Measurements from ENCODE around the gene BCOR. TPM values are rescaled to one million over a fixed set of nuclear protein-coding genes. Genes with fewer than 3 reads are reported as not detected.

Gene BCOR
- total RNA-seq, 1 experiment from 2014 or later = 0.68 TPM

DNA sequence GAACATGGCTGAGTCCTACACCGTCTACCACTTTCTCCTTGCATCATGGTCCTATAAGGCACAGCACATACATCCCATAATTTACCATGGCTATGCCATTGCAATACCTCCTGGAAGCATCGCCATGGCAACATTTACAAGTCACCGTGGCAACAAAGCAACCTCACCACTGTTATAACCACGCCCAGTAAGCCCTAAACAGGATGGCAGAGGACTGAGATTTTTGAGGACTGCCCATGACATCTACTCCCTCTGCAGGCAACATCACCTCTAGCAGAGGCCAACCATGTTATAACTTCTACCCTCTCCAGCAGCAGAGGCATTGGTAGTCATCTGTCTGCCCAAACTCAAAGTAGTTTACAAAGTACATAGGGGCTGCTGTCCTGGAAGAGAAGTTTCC is 29.7 kb downstream of the BCOR start:
- ChIA-PET POLR2A (ENCODE audit: unreplicated experiment) (no interaction called here), CTCF (no interaction called here)
- no peaks in the 10 kb centered on the region for H3K4me1 ChIP-seq (replicated peaks; ENCODE audit: insufficient read depth)
- no peak overlapping the region for H2AFZ ChIP-seq
- H3K79me2 ChIP-seq (ENCODE audit: low read depth) = no peaks in the 10 kb centered on the region
- H3K4me3 ChIP-seq = no peak overlapping the region
- no peaks in the 10 kb centered on the region for H3K9me2 ChIP-seq (ENCODE audit: insufficient read depth)
- BruUV-seq (replicated peaks) = no TSS peak
- H3K27me3 ChIP-seq (ENCODE audit: insufficient read depth, low read depth) = no peaks in the 10 kb centered on the region
- H3K27ac ChIP-seq = no peak overlapping the region
- intact Hi-C loops (cut with micrococcal nuclease; ENCODE audit: unreplicated experiment) = no loop called here
- no peaks in the 10 kb centered on the region for H3K36me3 ChIP-seq (ENCODE audit: low read depth)
- H3K4me2 ChIP-seq = no peak overlapping the region
- no peak for TF ChIP-seq EZH2 (IDR thresholded peaks at IDR 0.05; ENCODE audit: low read depth)
- TF ChIP-seq, protein P1, sequence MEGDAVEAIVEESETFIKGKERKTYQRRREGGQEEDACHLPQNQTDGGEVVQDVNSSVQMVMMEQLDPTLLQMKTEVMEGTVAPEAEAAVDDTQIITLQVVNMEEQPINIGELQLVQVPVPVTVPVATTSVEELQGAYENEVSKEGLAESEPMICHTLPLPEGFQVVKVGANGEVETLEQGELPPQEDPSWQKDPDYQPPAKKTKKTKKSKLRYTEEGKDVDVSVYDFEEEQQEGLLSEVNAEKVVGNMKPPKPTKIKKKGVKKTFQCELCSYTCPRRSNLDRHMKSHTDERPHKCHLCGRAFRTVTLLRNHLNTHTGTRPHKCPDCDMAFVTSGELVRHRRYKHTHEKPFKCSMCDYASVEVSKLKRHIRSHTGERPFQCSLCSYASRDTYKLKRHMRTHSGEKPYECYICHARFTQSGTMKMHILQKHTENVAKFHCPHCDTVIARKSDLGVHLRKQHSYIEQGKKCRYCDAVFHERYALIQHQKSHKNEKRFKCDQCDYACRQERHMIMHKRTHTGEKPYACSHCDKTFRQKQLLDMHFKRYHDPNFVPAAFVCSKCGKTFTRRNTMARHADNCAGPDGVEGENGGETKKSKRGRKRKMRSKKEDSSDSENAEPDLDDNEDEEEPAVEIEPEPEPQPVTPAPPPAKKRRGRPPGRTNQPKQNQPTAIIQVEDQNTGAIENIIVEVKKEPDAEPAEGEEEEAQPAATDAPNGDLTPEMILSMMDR (conservative IDR thresholded peaks at IDR 0.05) = no peak
- no peaks in the 10 kb centered on the region for H3K9me3 ChIP-seq (ENCODE audit: insufficient read depth, low read depth)
- no peaks in the 10 kb centered on the region for H3F3A ChIP-seq (ENCODE audit: insufficient read depth, low read depth)
- no peaks in the 10 kb centered on the region for H4K20me1 ChIP-seq (ENCODE audit: insufficient read depth)
- DNase-seq = no peak

DNA sequence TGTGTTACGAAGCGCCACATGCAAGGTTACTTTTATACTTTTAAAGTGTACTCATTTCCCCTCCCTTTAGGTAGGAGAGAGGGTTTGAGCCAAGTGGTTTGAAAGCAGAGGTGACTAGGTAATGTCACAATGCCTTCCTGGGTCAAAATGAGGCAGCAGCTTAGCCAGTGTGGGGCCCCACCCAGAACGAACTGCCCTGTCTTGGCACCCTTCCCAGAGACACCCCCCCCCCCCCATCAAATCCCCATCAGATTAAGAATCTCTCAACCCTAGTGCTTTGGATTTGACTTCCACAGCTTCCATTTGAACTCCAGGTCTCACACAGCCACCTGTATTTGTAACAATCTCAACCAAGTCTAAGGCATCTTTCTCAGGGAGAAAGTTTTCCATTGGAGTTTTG is 31.1 kb downstream of the BCOR start:
- no peaks in the 10 kb centered on the region for H3K27me3 ChIP-seq (ENCODE audit: insufficient read depth, low read depth)
- no TSS peak for BruUV-seq (replicated peaks)
- H3K4me1 ChIP-seq (replicated peaks; ENCODE audit: insufficient read depth) = no peaks in the 10 kb centered on the region
- no peak for DNase-seq
- CTCF ChIA-PET = no interaction called here
- no peaks in the 10 kb centered on the region for H3K9me3 ChIP-seq (ENCODE audit: insufficient read depth, low read depth)
- no peak overlapping the region for H2AFZ ChIP-seq
- H4K20me1 ChIP-seq (ENCODE audit: insufficient read depth) = no peaks in the 10 kb centered on the region
- intact Hi-C loops (cut with micrococcal nuclease; ENCODE audit: unreplicated experiment) = no loop called here
- H3K36me3 ChIP-seq (ENCODE audit: low read depth) = no peaks in the 10 kb centered on the region
- no peaks in the 10 kb centered on the region for H3K79me2 ChIP-seq (ENCODE audit: low read depth)
- POLR2A ChIA-PET (ENCODE audit: unreplicated experiment) = no interaction called here
- no peak overlapping the region for H3K27ac ChIP-seq
- H3K4me2 ChIP-seq = no peak overlapping the region
- no peaks in the 10 kb centered on the region for H3K9me2 ChIP-seq (ENCODE audit: insufficient read depth)
- TF ChIP-seq, protein P1 (conservative IDR thresholded peaks at IDR 0.05) = no peak
- no peak for TF ChIP-seq EZH2 (IDR thresholded peaks at IDR 0.05; ENCODE audit: low read depth)
- no peak overlapping the region for H3K4me3 ChIP-seq
- no peaks in the 10 kb centered on the region for H3F3A ChIP-seq (ENCODE audit: insufficient read depth, low read depth)

DNA sequence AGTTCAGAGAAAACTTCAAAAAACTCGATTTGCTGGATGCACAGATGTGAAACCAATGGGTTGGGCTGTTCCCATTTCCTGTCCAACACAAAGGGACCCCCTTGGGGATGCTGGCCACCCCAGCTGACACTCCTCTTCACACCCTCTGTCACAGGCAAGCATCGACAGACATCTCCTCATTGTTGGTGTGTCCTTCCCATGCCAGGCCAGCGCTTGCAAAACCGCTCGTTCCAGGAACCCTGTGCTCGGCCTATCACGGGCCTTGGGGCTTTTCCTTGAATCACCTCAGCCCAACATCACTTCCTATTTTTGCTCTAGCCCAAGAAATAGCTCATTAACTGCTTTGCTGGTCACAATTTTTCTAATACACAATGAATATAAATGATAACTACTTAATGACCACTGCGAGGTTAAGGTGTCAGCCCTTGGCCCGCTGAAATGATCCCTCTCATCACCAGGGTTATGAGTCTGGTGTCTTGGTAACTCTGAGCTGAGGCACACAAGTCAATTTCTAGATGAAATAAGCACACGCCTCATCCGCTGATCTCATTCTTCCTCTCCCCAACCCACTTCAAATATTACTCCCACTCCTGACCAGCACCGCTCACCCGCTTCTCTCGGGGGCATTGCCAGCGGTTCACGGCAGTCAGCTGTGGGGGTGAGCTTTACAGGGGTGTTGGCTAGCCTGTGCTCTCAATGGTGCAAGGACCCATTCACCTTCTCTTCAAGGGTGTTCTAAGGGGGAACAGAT is 32.3 kb downstream of the BCOR start:
- H4K20me1 ChIP-seq (ENCODE audit: insufficient read depth) = no peaks in the 10 kb centered on the region
- intact Hi-C loops (cut with micrococcal nuclease; ENCODE audit: unreplicated experiment) = no loop called here
- H3K4me3 ChIP-seq = no peak overlapping the region
- H3K9me3 ChIP-seq (ENCODE audit: insufficient read depth, low read depth) = no peaks in the 10 kb centered on the region
- no peaks in the 10 kb centered on the region for H3K27me3 ChIP-seq (ENCODE audit: insufficient read depth, low read depth)
- H2AFZ ChIP-seq = no peak overlapping the region
- H3K4me2 ChIP-seq = no peak overlapping the region
- TF ChIP-seq, protein P1 (conservative IDR thresholded peaks at IDR 0.05) = no peak
- no peak overlapping the region for H3K27ac ChIP-seq
- no peaks in the 10 kb centered on the region for H3K4me1 ChIP-seq (replicated peaks; ENCODE audit: insufficient read depth)
- no peaks in the 10 kb centered on the region for H3K79me2 ChIP-seq (ENCODE audit: low read depth)
- no TSS peak for BruUV-seq (replicated peaks)
- no peaks in the 10 kb centered on the region for H3K36me3 ChIP-seq (ENCODE audit: low read depth)
- no peak for DNase-seq
- no peaks in the 10 kb centered on the region for H3F3A ChIP-seq (ENCODE audit: insufficient read depth, low read depth)
- ChIA-PET CTCF (no interaction called here), POLR2A (ENCODE audit: unreplicated experiment) (no interaction called here)
- H3K9me2 ChIP-seq (ENCODE audit: insufficient read depth) = no peaks in the 10 kb centered on the region

Data from PC-9 (cell line).